Measurements from ENCODE around the gene STXBP6. TPM values are rescaled to one million over a fixed set of nuclear protein-coding genes. Genes with fewer than 3 reads are reported as not detected.

The STXBP6 gene
- total RNA-seq, 2 experiments from 2014 or later: not detected

DNA sequence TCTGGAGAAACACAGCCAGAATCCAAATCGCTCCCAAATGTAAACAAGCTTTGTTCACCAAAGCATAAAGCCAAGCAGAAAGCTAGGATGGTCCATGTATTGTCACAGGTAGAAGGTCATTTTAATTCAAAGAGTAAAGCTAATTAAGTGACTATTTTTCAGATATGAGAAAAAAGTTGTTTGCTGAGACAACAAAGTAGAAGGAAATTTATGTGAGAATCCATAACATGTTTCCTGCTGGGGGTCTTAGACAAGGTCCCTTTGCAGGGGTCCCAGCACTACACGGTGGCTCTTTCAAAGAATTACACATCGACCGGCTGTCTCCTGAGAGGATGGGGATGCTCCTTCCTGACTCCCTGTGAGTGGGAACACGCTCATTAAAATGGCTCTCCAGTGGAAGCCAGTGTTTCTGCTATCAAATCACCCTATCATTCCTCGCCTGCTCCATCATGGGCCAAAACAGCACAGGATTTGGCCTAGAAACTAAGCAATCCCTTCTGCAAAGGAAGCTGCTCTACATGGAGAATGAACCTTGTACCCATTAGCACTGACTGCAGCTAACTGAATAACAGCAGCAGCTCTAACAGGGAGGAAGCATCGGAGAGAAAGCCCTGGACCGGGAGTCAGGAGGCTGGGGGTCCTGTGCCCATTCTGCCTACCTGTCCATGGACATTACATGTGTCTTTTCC lies 175.3 kb downstream of the STXBP6 start:
- Histone ChIP-seq H3K27ac (ENCODE audit: low read depth in 1 of 2, low read length in 2 of 2) (no peak overlapping the region), H3K9me3 (ENCODE audit: control insufficient read depth in 1 of 2, insufficient read depth in 1 of 2, low read length in 2 of 2) (no peaks in the 10 kb centered on the region), H3K4me3 (ENCODE audit: low read length) (no peak overlapping the region), H3K27me3 (ENCODE audit: control insufficient read depth in 1 of 2, insufficient read depth in 2 of 2, low read length in 2 of 2) (peaks cover 5 to 16% of the 10 kb centered on the region in 2 experiments), H3K4me1 (ENCODE audit: insufficient read depth, low read length) (no peaks in the 10 kb centered on the region), H3K36me3 (ENCODE audit: insufficient read depth, low read length) (no peaks in the 10 kb centered on the region)
- intact Hi-C loops (cut with DNase I, micrococcal nuclease): no loop called here
- no peaks in the 10 kb centered on the region for H3K9me3 Mint-ChIP-seq
- H3K27ac Mint-ChIP-seq: no peak overlapping the region
- H3K36me3 Mint-ChIP-seq (ENCODE audit: low read depth): no peaks in the 10 kb centered on the region
- H3K4me3 Mint-ChIP-seq: no peak overlapping the region
- ChIA-PET POLR2A (no interaction called here), CTCF (interaction anchor here (1.0 kb wide), 1 partner anchor 12 kb away, joined by 3 read pairs; no protein-coding TSS in a partner anchor)
- ATAC-seq (ENCODE audit: poor library complexity) (no peak), DNase-seq (no peak)
- no peaks in the 10 kb centered on the region for H3K4me1 Mint-ChIP-seq (ENCODE audit: low read depth)
- peaks cover 24% of the 10 kb centered on the region for H3K27me3 Mint-ChIP-seq
- TF ChIP-seq, protein P1, sequence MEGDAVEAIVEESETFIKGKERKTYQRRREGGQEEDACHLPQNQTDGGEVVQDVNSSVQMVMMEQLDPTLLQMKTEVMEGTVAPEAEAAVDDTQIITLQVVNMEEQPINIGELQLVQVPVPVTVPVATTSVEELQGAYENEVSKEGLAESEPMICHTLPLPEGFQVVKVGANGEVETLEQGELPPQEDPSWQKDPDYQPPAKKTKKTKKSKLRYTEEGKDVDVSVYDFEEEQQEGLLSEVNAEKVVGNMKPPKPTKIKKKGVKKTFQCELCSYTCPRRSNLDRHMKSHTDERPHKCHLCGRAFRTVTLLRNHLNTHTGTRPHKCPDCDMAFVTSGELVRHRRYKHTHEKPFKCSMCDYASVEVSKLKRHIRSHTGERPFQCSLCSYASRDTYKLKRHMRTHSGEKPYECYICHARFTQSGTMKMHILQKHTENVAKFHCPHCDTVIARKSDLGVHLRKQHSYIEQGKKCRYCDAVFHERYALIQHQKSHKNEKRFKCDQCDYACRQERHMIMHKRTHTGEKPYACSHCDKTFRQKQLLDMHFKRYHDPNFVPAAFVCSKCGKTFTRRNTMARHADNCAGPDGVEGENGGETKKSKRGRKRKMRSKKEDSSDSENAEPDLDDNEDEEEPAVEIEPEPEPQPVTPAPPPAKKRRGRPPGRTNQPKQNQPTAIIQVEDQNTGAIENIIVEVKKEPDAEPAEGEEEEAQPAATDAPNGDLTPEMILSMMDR (IDR thresholded peaks at IDR 0.05): no peak

DNA sequence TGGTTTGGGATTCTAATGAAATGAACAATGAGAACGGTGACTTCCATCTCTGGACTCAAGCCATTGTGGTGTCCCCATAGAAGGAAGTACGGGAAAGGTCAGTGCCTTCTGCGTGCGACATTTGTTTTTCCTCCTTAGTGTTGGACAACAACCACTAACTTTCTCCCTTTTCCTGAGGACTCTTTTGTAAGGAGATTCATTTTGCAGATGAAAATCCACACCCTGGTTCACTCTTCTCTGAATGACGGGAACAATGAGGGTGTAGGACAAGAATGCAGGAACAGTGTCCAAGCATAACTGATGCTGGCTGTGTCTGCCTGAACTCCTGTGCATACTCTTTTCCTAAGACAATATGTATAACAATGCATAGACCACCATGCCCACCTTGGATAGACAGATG lies 176.4 kb downstream of the STXBP6 start:
- Mint-ChIP-seq H3K27ac (no peak overlapping the region), H3K4me1 (ENCODE audit: low read depth) (no peaks in the 10 kb centered on the region), H3K9me3 (no peaks in the 10 kb centered on the region), H3K4me3 (no peak overlapping the region), H3K36me3 (ENCODE audit: low read depth) (no peaks in the 10 kb centered on the region), H3K27me3 (peaks cover 22% of the 10 kb centered on the region)
- intact Hi-C loops (cut with DNase I, micrococcal nuclease): no loop called here
- DNase-seq (no peak), ATAC-seq (ENCODE audit: poor library complexity) (no peak)
- Histone ChIP-seq H3K36me3 (ENCODE audit: insufficient read depth, low read length) (no peaks in the 10 kb centered on the region), H3K9me3 (ENCODE audit: control insufficient read depth in 1 of 2, insufficient read depth in 1 of 2, low read length in 2 of 2) (no peaks in the 10 kb centered on the region), H3K4me3 (ENCODE audit: low read length) (no peak overlapping the region), H3K27ac (ENCODE audit: low read depth in 1 of 2, low read length in 2 of 2) (no peak overlapping the region), H3K27me3 (ENCODE audit: control insufficient read depth in 1 of 2, insufficient read depth in 2 of 2, low read length in 2 of 2) (peaks cover 5 to 16% of the 10 kb centered on the region in 2 experiments), H3K4me1 (ENCODE audit: insufficient read depth, low read length) (no peaks in the 10 kb centered on the region)
- TF ChIP-seq, protein P1 (IDR thresholded peaks at IDR 0.05): no peak
- ChIA-PET CTCF (no interaction called here), POLR2A (no interaction called here)

- DNase-seq: no peak
- no peak overlapping the region for H3K4me3 Mint-ChIP-seq
- ChIA-PET POLR2A (no interaction called here), CTCF (no interaction called here)
- TF ChIP-seq, protein P1 (IDR thresholded peaks at IDR 0.05): no peak
- H3K27ac Mint-ChIP-seq: no peak overlapping the region
- H3K9me3 Mint-ChIP-seq: no peaks in the 10 kb centered on the region
- H3K27me3 ChIP-seq (ENCODE audit: control insufficient read depth in 1 of 2, insufficient read depth in 2 of 2, low read length in 2 of 2): peaks cover 5 to 16% of the 10 kb centered on the region in 2 experiments
- intact Hi-C loops (cut with DNase I, micrococcal nuclease): no loop called here
- peaks cover 18% of the 10 kb centered on the region for H3K27me3 Mint-ChIP-seq
- ATAC-seq (ENCODE audit: poor library complexity): no peak
- H3K4me1 ChIP-seq (ENCODE audit: insufficient read depth, low read length): no peaks in the 10 kb centered on the region
- no peak overlapping the region for H3K4me3 ChIP-seq (ENCODE audit: low read length)
- no peaks in the 10 kb centered on the region for H3K9me3 ChIP-seq (ENCODE audit: control insufficient read depth in 1 of 2, insufficient read depth in 1 of 2, low read length in 2 of 2)
- no peaks in the 10 kb centered on the region for H3K4me1 Mint-ChIP-seq (ENCODE audit: low read depth)
- no peak overlapping the region for H3K27ac ChIP-seq (ENCODE audit: low read depth in 1 of 2, low read length in 2 of 2)
- H3K36me3 ChIP-seq (ENCODE audit: insufficient read depth, low read length): no peaks in the 10 kb centered on the region
- no peaks in the 10 kb centered on the region for H3K36me3 Mint-ChIP-seq (ENCODE audit: low read depth)
These were observed 178.8 kb downstream of the STXBP6 start for GRCh38 chr14:24870949-24871701.

Data from CD4-positive, alpha-beta T cell (primary cell).